Loucy (cell line): ENCODE results near the gene TBATA.
A peak's percentile ranks its signal among the peaks of the same experiment; 100 is the strongest.

Source experiments
- EZH2phosphoT487 ChIP-seq: fragments of 200-600 bp; IDR thresholded peaks from 2 replicates; pipeline ENCODE4 v1.6.1; 2018; ENCODE audit warnings: antibody characterized with exemption, mild to moderate bottlenecking, moderate library complexity, borderline replicate concordance
- TF ChIP-seq, protein P1 (sequence below): fragments of 200-600 bp; sonication (generic); conservative IDR thresholded peaks from 2 replicates; pipeline ENCODE4 v1.5.1; 2014; ENCODE audit warnings: mild to moderate bottlenecking, antibody characterized with exemption, low read length

DNA sequence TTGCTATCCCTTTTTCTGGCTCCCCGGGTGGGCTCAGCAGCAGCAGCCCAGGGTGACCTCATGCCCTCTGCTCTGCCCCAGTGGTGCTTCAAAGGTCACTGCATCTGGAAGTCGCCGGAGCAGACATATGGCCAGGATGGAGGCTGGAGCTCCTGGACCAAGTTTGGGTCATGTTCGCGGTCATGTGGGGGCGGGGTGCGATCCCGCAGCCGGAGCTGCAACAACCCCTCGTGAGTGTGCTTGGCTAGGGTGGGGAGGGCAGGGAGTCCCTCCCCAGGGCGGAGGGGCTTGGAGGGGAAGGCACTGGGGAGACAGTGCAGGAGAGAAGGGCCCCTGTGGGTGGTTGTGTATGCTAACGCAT, 46.4 kb downstream of the TBATA start:
- TF ChIP-seq, protein P1, sequence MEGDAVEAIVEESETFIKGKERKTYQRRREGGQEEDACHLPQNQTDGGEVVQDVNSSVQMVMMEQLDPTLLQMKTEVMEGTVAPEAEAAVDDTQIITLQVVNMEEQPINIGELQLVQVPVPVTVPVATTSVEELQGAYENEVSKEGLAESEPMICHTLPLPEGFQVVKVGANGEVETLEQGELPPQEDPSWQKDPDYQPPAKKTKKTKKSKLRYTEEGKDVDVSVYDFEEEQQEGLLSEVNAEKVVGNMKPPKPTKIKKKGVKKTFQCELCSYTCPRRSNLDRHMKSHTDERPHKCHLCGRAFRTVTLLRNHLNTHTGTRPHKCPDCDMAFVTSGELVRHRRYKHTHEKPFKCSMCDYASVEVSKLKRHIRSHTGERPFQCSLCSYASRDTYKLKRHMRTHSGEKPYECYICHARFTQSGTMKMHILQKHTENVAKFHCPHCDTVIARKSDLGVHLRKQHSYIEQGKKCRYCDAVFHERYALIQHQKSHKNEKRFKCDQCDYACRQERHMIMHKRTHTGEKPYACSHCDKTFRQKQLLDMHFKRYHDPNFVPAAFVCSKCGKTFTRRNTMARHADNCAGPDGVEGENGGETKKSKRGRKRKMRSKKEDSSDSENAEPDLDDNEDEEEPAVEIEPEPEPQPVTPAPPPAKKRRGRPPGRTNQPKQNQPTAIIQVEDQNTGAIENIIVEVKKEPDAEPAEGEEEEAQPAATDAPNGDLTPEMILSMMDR = 0 out of 2 replicates have a peak, but pooled peaks have one; percentile 5
- TF ChIP-seq EZH2phosphoT487 = no peak
